A549 treated with DMSO at 1 μM for 4 hours (cell line): ENCODE measurements around the gene GLS. TPM values are rescaled to one million over a fixed set of nuclear protein-coding genes. Genes with fewer than 3 reads are reported as not detected.

ENCODE experiments used
- total RNA-seq: library from RNA; stranded (reverse); fragments of 200-300 nt; extraction: Qiagen RNA extraction; gene quantifications from 5 replicates; pipeline ENCODE4 v1.2.3, GENCODE V29; 2022; ENCODE audit warnings: low read depth

The GLS gene
- total RNA-seq: 165 to 246 TPM (median 230 TPM) in 5 replicates

DNA sequence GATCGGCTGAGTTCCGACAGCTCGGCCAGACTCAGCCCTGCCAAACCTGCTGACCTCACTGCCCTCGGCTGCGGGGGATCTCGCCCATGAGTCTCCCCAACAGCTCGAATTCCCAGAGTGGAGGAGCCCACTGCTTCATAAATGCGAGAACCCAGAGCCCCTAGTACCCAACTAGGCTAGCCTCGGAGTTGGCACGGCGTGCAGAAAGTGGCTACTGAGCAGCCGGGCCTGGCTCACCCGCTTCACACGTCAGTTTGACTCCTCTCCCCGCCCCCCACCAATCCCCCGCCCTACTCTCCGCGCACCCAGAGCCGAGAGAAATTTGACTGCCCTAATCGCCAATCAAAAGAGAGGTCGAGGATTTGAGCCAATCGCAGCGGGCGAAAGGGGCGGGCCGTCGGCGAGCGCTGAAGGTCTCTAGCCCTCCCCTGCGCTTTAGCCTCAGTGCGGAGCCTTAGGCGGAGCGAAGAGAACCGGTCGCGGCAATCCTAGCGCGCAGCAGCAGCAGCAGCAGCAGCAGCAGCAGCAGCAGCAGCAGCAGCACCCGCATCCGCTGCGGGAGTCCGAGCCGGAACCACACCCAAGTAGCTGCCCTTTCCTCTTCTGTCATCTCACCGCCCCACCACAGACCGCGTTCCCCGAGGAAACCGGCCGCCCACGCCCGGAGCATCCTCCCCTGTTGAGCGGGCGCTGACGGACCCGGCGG, at the start of gene GLS:
Gene GLS (plus strand): TSS at position 444 of the 706 bp plus-strand sequence. CDS start 264 bp downstream, outside the sequence.

DNA sequence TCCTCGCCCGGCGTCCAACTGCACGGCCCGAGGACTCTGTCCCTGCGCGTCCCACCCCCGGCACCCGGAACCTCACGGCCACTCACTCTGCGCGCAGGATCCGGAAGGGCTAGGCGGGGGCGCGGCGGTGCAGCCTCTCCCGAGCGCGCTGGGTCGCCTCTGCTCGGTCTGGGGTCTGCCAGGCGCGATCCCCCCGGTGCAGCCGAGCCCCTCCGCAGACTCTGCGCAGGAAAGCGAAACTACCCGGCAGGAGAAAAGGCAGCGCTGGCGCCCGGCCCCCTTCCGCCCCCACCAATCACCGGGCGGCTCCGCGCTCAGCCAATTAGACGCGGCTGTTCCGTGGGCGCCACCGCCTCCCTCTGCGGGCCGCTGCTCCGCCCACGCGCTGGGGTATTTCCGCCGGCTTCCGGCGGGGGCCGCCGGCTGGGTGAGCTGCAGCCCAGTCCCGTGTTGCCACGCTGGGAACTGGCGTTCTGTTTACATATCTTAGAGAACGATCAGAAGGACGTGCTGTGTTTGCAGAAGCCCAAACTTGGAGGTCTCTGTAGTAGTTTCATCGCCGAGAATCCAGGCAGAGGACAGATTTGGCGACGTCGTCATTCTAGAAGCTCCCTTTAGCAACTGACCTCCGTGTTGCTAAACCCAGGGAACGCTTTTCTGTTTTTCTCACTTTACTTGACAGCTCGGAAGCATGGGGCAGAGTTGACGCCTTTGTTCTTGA, 133.5 kb downstream of the GLS start, which contains the start of gene STAT1:
Gene STAT1 (minus strand): TSS at position 240 of the 721 bp plus-strand sequence. CDS start 4,168 bp downstream, outside the sequence.

Other genes starting within 250 kb of the GLS start
- 28.7 to 45.4 TPM (median 40.1 TPM) in 5 replicates for gene NAB1, start 231.7 kb upstream of the GLS start, total RNA-seq
- 60.5 to 71.8 TPM (median 66.2 TPM) in 5 replicates for gene STAT1, start 133.3 kb downstream of the GLS start, total RNA-seq